GM15510 (cell line): ENCODE measurements around the gene MYZAP.

Source experiments
- POLR2A ChIP-seq: IDR thresholded peaks from 3 replicates; pipeline ENCODE4 v1.6.1; 2011; ENCODE audit warnings: borderline replicate concordance; ENCODE audit not compliant: insufficient read length; ENCODE audit errors: extremely low read depth

Gene MYZAP

GRCh38 chr15:57703387-57703786 is 111.7 kb downstream of the MYZAP start:
- no peak for TF ChIP-seq POLR2A

DNA sequence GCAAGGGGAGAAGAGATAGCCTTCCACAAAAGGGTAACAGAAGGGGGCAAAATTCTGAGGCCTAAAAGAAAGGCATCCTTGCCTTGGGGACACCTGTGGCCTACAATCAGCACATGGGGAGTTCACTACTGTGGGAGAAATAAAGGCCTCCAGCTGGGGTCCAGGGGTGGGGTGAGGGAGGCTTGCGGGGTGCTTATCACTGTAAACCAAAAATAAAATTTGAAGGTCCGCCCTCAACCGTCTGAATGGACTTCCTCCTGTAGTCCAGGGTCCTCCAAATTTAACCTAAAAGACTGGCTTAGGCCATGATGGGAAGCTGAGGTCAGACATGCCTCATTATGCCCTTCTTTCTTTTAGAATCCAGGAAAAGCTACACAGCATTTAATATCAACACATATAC is 112.7 kb downstream of the MYZAP start:
- no peak for TF ChIP-seq POLR2A

DNA sequence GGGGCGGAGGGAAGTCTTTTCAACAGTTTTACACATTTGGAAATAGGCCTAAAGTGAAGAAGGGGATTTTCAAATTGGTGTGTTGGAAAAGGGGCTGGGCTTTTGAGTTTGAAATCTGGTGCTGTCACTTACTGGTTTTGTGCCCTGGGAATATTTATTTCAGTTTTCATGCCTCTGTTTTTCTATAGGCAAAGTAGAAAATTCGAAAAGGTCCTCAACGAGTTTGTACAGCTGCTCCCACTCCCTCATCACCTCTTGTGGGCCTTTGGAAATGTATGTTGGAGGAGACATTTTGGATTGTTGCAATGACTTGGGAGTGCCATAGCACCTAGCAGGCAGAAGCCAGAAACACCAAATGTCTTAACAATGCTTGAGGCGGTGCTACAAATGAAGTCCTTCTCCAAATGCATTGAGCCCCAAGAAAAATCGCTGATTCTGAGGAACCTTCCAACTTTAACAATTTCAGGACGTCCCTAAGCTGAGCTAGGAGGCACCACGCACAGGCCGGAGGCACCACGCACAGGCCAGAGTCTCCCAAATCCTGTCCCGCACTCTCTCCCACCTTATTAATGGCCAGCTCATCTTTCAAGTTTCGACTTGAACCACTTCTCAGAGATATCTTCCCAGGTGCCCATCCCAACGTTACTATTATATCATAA is 114.2 kb downstream of the MYZAP start:
- TF ChIP-seq POLR2A: no peak

GRCh38 chr15:57706405-57707209 is 114.9 kb downstream of the MYZAP start, which contains the start of gene POLR2M:
POLR2M (plus strand) TSS chr15:57706714; CDS start chr15:57706843, 129 bp downstream.
- TF ChIP-seq POLR2A: peak; percentile 62

DNA sequence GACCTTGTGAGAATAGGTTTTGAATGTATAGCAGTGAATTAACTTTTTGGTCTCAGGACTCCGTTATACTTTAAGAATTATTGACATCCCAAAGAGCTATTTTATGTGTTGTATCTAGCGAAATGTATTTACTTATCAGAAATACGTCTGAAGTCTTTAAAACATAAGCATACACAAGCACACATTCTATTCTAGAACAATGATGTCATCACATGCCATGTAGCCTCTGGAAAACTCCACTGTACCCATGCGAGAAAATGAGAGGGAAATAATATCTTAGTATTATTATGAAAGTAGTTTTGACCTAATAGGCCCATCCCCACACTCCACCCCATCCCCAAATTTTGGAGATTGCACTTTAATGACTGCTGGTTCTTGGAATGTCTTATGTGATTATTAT is 116.3 kb downstream of the MYZAP start:
- no peak for TF ChIP-seq POLR2A

DNA sequence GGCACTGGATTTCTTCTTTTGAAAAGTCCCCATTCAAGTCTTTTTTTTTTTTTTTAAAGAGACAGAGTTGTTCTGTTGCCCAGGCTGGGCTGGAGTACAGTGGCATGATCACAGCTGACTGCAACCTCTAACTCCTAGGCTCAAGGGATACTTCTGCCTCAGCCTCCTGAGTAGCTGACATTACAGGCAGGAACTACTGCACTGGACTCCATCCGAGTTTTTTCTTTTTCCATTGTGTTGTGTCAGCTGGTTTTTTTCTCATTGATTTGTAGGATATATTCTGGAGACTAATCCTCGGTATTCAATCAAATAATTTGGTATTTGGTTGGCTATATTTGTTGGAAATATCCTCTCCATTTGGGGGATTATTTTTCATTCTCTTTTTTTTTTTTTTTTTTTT is 126.6 kb downstream of the MYZAP start:
- TF ChIP-seq POLR2A: no peak

DNA sequence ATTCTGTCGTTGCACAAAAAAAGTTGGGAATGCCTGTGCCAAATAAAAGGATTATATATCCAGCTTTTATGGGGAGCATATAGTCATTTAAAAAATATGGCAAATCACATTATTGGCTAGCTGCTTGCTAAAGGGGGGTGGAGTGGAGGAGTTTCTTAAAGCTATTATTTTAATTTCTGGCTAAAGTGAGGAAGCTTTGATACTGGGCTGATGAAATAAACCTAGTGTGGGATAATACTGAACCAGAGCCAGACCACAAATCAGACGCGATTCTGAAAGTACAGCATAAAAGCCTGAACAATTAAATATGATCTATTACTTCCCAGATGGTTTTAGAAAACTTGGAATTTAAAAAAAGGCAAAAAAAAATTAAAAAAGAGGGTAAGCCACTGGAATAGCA is 129.2 kb downstream of the MYZAP start:
- no peak for TF ChIP-seq POLR2A

DNA sequence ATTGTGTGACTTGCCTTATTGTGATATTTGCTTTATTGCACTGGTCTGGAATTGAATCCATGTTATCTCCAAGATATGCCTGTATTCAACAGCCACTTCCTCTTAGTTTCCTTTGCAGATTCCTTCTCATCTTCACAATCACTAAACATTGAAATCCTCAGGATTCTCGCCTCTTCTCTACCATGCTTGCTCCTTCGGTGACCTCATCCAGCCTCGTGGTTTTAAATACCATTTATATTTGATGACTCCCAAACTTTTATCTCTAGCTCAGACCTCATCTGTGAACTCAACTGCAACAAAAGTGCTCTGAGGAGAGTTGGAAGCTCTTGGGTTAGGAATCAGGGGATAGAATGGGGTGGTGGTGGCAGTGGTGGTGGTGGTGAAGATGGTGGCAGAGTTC is 134.7 kb downstream of the MYZAP start:
- TF ChIP-seq POLR2A: no peak

GRCh38 chr15:57727031-57727430 is 135.3 kb downstream of the MYZAP start:
- TF ChIP-seq POLR2A: no peak

GRCh38 chr15:57728436-57728835 is 136.7 kb downstream of the MYZAP start:
- no peak for TF ChIP-seq POLR2A

GRCh38 chr15:57730876-57731275 is 139.2 kb downstream of the MYZAP start:
- TF ChIP-seq POLR2A: no peak

DNA sequence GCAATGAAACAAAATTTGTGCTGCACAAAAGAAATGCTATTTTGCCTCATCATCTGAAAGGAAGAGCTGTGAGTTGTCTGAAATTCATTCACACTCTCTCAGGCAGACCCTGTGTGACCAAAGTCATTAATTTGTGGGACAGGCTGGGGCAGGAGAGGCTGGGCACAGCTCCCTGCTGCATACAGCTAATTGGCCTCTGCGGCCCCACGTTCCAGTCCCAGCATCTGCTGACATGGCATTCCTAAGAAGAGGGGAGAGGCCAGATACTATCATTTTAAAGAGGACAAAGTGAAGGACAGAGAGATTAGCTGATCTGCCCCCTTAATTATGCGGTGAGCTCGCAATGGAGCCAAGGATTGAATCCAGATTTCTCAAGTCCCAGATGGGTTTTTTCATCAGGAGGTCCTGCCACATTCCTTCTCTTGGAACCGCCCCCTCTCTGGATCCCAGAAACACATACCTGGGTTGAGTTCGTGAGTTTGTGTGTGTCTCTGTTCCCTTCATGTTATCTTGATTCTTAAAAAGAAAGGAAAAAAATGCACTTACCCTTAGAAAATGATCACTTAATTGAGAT is 139.9 kb downstream of the MYZAP start:
- no peak for TF ChIP-seq POLR2A

DNA sequence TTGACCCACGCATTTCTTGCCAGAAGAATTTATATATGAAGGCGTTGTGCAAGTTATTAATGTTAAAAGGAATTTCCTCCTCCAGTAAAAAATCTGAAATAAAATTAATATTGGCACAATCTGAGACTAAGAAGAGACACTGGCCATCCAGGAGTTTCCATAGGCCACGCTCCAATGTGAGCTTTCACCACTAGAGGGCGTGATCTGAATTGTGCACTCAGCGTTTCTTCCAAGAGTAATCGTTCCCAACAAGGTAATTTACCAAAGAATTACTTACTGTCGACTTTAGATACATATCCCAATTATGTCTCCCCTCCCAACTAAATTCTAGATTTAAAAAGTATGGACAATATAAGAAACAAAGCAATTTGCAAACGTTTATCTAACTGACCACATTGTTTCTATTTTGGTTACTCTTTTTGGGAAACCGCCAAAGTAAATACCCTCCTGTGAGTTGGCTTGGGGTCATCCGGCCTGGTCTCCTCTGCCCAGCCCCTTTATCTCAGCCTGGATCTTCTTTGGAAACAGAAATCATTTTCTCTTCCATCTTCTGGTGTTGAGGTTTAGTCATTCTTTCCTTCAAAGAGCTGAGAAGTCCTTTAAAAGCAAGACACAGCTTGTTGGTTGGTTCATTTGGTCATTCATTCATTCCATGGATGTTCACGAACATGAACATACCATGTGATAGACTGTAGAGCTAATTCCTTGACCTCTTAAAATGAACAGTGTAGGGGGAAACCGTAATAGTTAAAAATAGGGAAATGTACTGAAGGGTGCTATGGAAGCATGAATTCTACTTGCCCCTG is 141.0 kb downstream of the MYZAP start:
- TF ChIP-seq POLR2A: no peak

GRCh38 chr15:57734860-57735259 is 143.2 kb downstream of the MYZAP start:
- no peak for TF ChIP-seq POLR2A
